Mesenchymal stem cell (in vitro differentiated cells and primary cell): Measurements from ENCODE around the gene NELFB.

Experiments used
- DNase-seq: peaks from one replicate; pipeline ENCODE4 v3.0.0-alpha.2; 2013
- H2AFZ ChIP-seq: one replicate; pipeline ENCODE4 v1.6.1; 2013; ENCODE audit warnings: low read depth, mild to moderate bottlenecking, control low read depth, inconsistent platforms, low read length, moderate library complexity
- H2AK5ac ChIP-seq: 2 replicates; pipeline ENCODE4 v1.6.1; 2013; ENCODE audit warnings: low read length, moderate library complexity, mild to moderate bottlenecking, inconsistent platforms; ENCODE audit not compliant: severe bottlenecking
- H2BK120ac ChIP-seq: one replicate; pipeline ENCODE4 v1.6.1; 2013; ENCODE audit warnings: low read depth, mild to moderate bottlenecking, inconsistent platforms, low read length, moderate library complexity
- H2BK12ac ChIP-seq, 2 experiments: one replicate each; pipeline ENCODE4 v1.6.1; 2013; ENCODE audit warnings: inconsistent platforms in 2 of 2, low read length in 2 of 2, mild to moderate bottlenecking in 2 of 2, moderate library complexity in 2 of 2, control low read depth in 1 of 2
- H2BK15ac ChIP-seq: one replicate; pipeline ENCODE4 v1.6.1; 2013; ENCODE audit warnings: mild to moderate bottlenecking, low read depth, inconsistent platforms; ENCODE audit not compliant: poor library complexity, severe bottlenecking
- H2BK5ac ChIP-seq: 2 replicates; pipeline ENCODE4 v1.6.1; 2013; ENCODE audit warnings: low read depth, mild to moderate bottlenecking, low read length, control low read depth, inconsistent platforms; ENCODE audit not compliant: poor library complexity, severe bottlenecking
- H3K14ac ChIP-seq, 2 experiments: one replicate each; pipeline ENCODE4 v1.6.1; 2013; ENCODE audit warnings: inconsistent platforms in 2 of 2, low read length in 2 of 2, control low read depth in 1 of 2, mild to moderate bottlenecking in 1 of 2, moderate library complexity in 1 of 2
- H3K18ac ChIP-seq, 2 experiments: one replicate each; pipeline ENCODE4 v1.6.1; 2013; ENCODE audit warnings: inconsistent platforms in 2 of 2, low read length in 2 of 2, control low read depth in 1 of 2, low read depth in 1 of 2, mild to moderate bottlenecking in 1 of 2
- H3K23ac ChIP-seq, 2 experiments: one replicate each; pipeline ENCODE4 v1.6.1; 2013; ENCODE audit warnings: inconsistent platforms in 2 of 2, low read length in 2 of 2, mild to moderate bottlenecking in 2 of 2, moderate library complexity in 2 of 2, control low read depth in 1 of 2
- H3K27ac ChIP-seq: 2 replicates; pipeline ENCODE4 v1.5.1; 2013; ENCODE audit warnings: mild to moderate bottlenecking, moderate library complexity, low read length, control low read depth, inconsistent platforms; ENCODE audit not compliant: poor library complexity, severe bottlenecking
- H3K27me3 ChIP-seq, 2 experiments: 2 replicates each; pipeline versions ENCODE4 v1.6.1 to v1.7.0; 2013; ENCODE audit warnings: low read length in 2 of 2, mild to moderate bottlenecking in 2 of 2, moderate library complexity in 2 of 2, control low read depth in 1 of 2, inconsistent platforms in 1 of 2; ENCODE audit not compliant: control insufficient read depth in 1 of 2, insufficient read depth in 1 of 2
- H3K36me3 ChIP-seq, 2 experiments: 2 replicates each; pipeline versions ENCODE4 v1.6.1 to v1.7.0; 2013; ENCODE audit warnings: low read length in 2 of 2, control low read depth in 1 of 2, inconsistent platforms in 1 of 2, low read depth in 1 of 2, mild to moderate bottlenecking in 1 of 2; ENCODE audit not compliant: insufficient read depth in 2 of 2, control insufficient read depth in 1 of 2
- H3K4ac ChIP-seq, 2 experiments: one replicate each; pipeline ENCODE4 v1.6.1; 2013; ENCODE audit warnings: inconsistent platforms in 2 of 2, low read length in 2 of 2, mild to moderate bottlenecking in 2 of 2, moderate library complexity in 2 of 2, control low read depth in 1 of 2, low read depth in 1 of 2
- H3K4me1 ChIP-seq: 2 replicates; pipeline ENCODE4 v1.6.1; 2013; ENCODE audit warnings: low read depth, low read length, control low read depth; ENCODE audit not compliant: control insufficient read depth, insufficient read depth
- H3K4me2 ChIP-seq: 2 replicates; pipeline ENCODE4 v1.6.1; 2013; ENCODE audit warnings: low read length, mild to moderate bottlenecking, inconsistent platforms; ENCODE audit not compliant: poor library complexity, severe bottlenecking
- H3K4me3 ChIP-seq, 2 experiments: 2 replicates each; pipeline versions ENCODE4 v1.5.1 to v1.7.0; 2013; ENCODE audit warnings: low read length in 2 of 2, mild to moderate bottlenecking in 2 of 2, control low read depth in 1 of 2, low read depth in 1 of 2; ENCODE audit not compliant: insufficient read depth in 1 of 2
- H3K79me1 ChIP-seq: replicated peaks from 2 replicates; pipeline ENCODE4 v1.6.1; 2013; ENCODE audit warnings: mild to moderate bottlenecking, control low read depth, low read length, inconsistent platforms; ENCODE audit not compliant: poor library complexity, severe bottlenecking
- H3K9ac ChIP-seq: 2 replicates; pipeline ENCODE4 v1.7.0; 2013; ENCODE audit warnings: mild to moderate bottlenecking, low read length, moderate library complexity
- H3K9me3 ChIP-seq: 2 replicates; pipeline ENCODE4 v1.7.0; 2013; ENCODE audit warnings: mild to moderate bottlenecking, low read length; ENCODE audit not compliant: control insufficient read depth
- H4K8ac ChIP-seq: one replicate; pipeline ENCODE4 v1.6.1; 2013; ENCODE audit warnings: inconsistent platforms, mild to moderate bottlenecking, low read length, moderate library complexity
- H4K91ac ChIP-seq: one replicate; pipeline ENCODE4 v1.6.1; 2013; ENCODE audit warnings: mild to moderate bottlenecking, low read length, inconsistent platforms
- WGBS: methylation state at CpG from one replicate; pipeline ENCODE4 v1.1.7; 2013; ENCODE audit warnings: mixed read lengths; 5-methylcytosine and 5-hydroxymethylcytosine counted together

NELFB gene

GRCh38 chr9:137281345-137282116, 26.4 kb downstream of the NELFB start:
- H3K79me1 ChIP-seq = peaks cover 23% of the 10 kb centered on the region
- peak overlapping the region in 1 of 2 experiments; percentile 41 for H3K23ac ChIP-seq
- H3K4me3 ChIP-seq = peak overlapping the region in 1 of 2 experiments; percentile 3
- no peak overlapping the region for H2BK5ac ChIP-seq
- no peak overlapping the region for H2AK5ac ChIP-seq
- no peak for DNase-seq
- peak overlapping the region; percentile 75 for H3K4me2 ChIP-seq
- WGBS = 40% methylated on average over 34 of the region's 39 CpGs
- peak overlapping the region; percentile 82 for H4K8ac ChIP-seq
- H3K14ac ChIP-seq = peak overlapping the region in 1 of 2 experiments; percentile 38
- H2BK15ac ChIP-seq = peak overlapping the region; percentile 28
- H3K36me3 ChIP-seq = peaks cover 0 to 42% of the 10 kb centered on the region in 2 experiments
- H4K91ac ChIP-seq = peak overlapping the region; percentile 67
- peaks cover 54% of the 10 kb centered on the region for H3K4me1 ChIP-seq
- H2AFZ ChIP-seq = no peak overlapping the region
- H3K27me3 ChIP-seq = peaks cover 0 to 51% of the 10 kb centered on the region in 2 experiments
- no peak overlapping the region for H3K9ac ChIP-seq
- H3K9me3 ChIP-seq = no peaks in the 10 kb centered on the region
- no peak overlapping the region for H3K27ac ChIP-seq
- H2BK120ac ChIP-seq = peak overlapping the region; percentile 85
- peak overlapping the region in 1 of 2 experiments; percentile 11 for H2BK12ac ChIP-seq
- peak overlapping the region; percentile 51 to 84 for H3K4ac ChIP-seq
- H3K18ac ChIP-seq = peak overlapping the region; percentile 23 to 84

- no peak overlapping the region for H2BK15ac ChIP-seq
- H3K9me3 ChIP-seq = no peaks in the 10 kb centered on the region
- no peak overlapping the region for H3K9ac ChIP-seq
- H4K91ac ChIP-seq = no peak overlapping the region
- peaks cover 5% of the 10 kb centered on the region for H3K4me1 ChIP-seq
- H2BK5ac ChIP-seq = no peak overlapping the region
- no peak overlapping the region for H2AK5ac ChIP-seq
- peaks cover 0 to 18% of the 10 kb centered on the region in 2 experiments for H3K27me3 ChIP-seq
- H3K14ac ChIP-seq = no peak overlapping the region
- peaks cover 3% of the 10 kb centered on the region for H3K79me1 ChIP-seq
- no peak overlapping the region for H3K4me3 ChIP-seq
- WGBS = 60% methylated on average over 14 of the region's 14 CpGs
- DNase-seq = peak; percentile 74
- no peak overlapping the region for H3K18ac ChIP-seq
- H3K4ac ChIP-seq = no peak overlapping the region
- H4K8ac ChIP-seq = no peak overlapping the region
- H2AFZ ChIP-seq = no peak overlapping the region
- no peak overlapping the region for H3K27ac ChIP-seq
- H3K36me3 ChIP-seq = peaks cover 0 to 6% of the 10 kb centered on the region in 2 experiments
- H2BK120ac ChIP-seq = no peak overlapping the region
- no peak overlapping the region for H2BK12ac ChIP-seq
- H3K4me2 ChIP-seq = no peak overlapping the region
- no peak overlapping the region for H3K23ac ChIP-seq
These were observed 31.9 kb downstream of the NELFB start for GRCh38 chr9:137286975-137287383.

- H3K36me3 ChIP-seq = peaks cover 0 to 4% of the 10 kb centered on the region in 2 experiments
- H3K18ac ChIP-seq = no peak overlapping the region
- H3K4me1 ChIP-seq = peaks cover 21% of the 10 kb centered on the region
- no peaks in the 10 kb centered on the region for H3K79me1 ChIP-seq
- no peak overlapping the region for H3K4me3 ChIP-seq
- H2AK5ac ChIP-seq = no peak overlapping the region
- H2BK12ac ChIP-seq = no peak overlapping the region
- H3K4me2 ChIP-seq = no peak overlapping the region
- H2BK120ac ChIP-seq = no peak overlapping the region
- no peak overlapping the region for H4K91ac ChIP-seq
- no peak overlapping the region for H4K8ac ChIP-seq
- no peak overlapping the region for H3K4ac ChIP-seq
- peak overlapping the region in 1 of 2 experiments; percentile 52 for H3K23ac ChIP-seq
- H2AFZ ChIP-seq = no peak overlapping the region
- H2BK5ac ChIP-seq = no peak overlapping the region
- peaks cover 37 to 47% of the 10 kb centered on the region in 2 experiments for H3K27me3 ChIP-seq
- no peak overlapping the region for H3K9ac ChIP-seq
- WGBS = 91% methylated on average over 15 of the region's 15 CpGs
- no peak for DNase-seq
- H3K27ac ChIP-seq = no peak overlapping the region
- H3K9me3 ChIP-seq = peaks cover 4% of the 10 kb centered on the region
- H3K14ac ChIP-seq = no peak overlapping the region
- H2BK15ac ChIP-seq = no peak overlapping the region
These were observed 38.0 kb downstream of the NELFB start for GRCh38 chr9:137293094-137293481.

GRCh38 chr9:137293482-137294090, 38.5 kb downstream of the NELFB start:
- no peak overlapping the region for H4K8ac ChIP-seq
- no peak for DNase-seq
- no peak overlapping the region for H3K4me2 ChIP-seq
- H2AK5ac ChIP-seq = no peak overlapping the region
- H2BK12ac ChIP-seq = no peak overlapping the region
- H3K14ac ChIP-seq = no peak overlapping the region
- no peak overlapping the region for H3K23ac ChIP-seq
- no peak overlapping the region for H2BK5ac ChIP-seq
- no peak overlapping the region for H3K4me3 ChIP-seq
- no peak overlapping the region for H3K18ac ChIP-seq
- H3K27ac ChIP-seq = no peak overlapping the region
- peaks cover 4% of the 10 kb centered on the region for H3K9me3 ChIP-seq
- no peaks in the 10 kb centered on the region for H3K79me1 ChIP-seq
- H4K91ac ChIP-seq = no peak overlapping the region
- H3K9ac ChIP-seq = no peak overlapping the region
- H3K36me3 ChIP-seq = peaks cover 0 to 4% of the 10 kb centered on the region in 2 experiments
- WGBS = 92% methylated on average over 27 of the region's 29 CpGs
- peaks cover 42 to 52% of the 10 kb centered on the region in 2 experiments for H3K27me3 ChIP-seq
- H2BK120ac ChIP-seq = no peak overlapping the region
- no peak overlapping the region for H2BK15ac ChIP-seq
- H3K4ac ChIP-seq = no peak overlapping the region
- no peak overlapping the region for H2AFZ ChIP-seq
- peaks cover 21% of the 10 kb centered on the region for H3K4me1 ChIP-seq
